HG03103 (cell line): ENCODE measurements around the gene RHCG.
"Not testable (repeated sequence)": the region's sequence is repeated elsewhere in the genome, so short reads cannot be mapped to it uniquely, and the experiment has no call there.

ENCODE experiments used
- ATAC-seq: cut with Tn5 transposase; IDR thresholded peaks from one replicate; pipeline ENCODE4 v1.9.1; 2021; ENCODE audit warnings: low read depth; ENCODE audit not compliant: unreplicated experiment

The RHCG gene

GRCh38 chr15:89479173-89479572, 17.2 kb downstream of the RHCG start:
- ATAC-seq: no peak

- ATAC-seq: no peak
Observed at GRCh38 chr15:89477411-89478242, 18.8 kb downstream of the RHCG start.

GRCh38 chr15:89475661-89476060, 20.7 kb downstream of the RHCG start:
- no peak for ATAC-seq

- no peak for ATAC-seq
Observed at GRCh38 chr15:89472785-89473256, 23.6 kb downstream of the RHCG start.

- no peak for ATAC-seq
Observed at GRCh38 chr15:89469426-89470096, 26.8 kb downstream of the RHCG start.

GRCh38 chr15:89468813-89469212, 27.6 kb downstream of the RHCG start:
- ATAC-seq: not testable (repeated sequence)

- no peak for ATAC-seq
Observed at GRCh38 chr15:89463113-89463512, 33.3 kb downstream of the RHCG start.

GRCh38 chr15:89462198-89462912, 34.0 kb downstream of the RHCG start:
- no peak for ATAC-seq

GRCh38 chr15:89461386-89461785, 35.0 kb downstream of the RHCG start:
- ATAC-seq: no peak

GRCh38 chr15:89460048-89460447, 36.3 kb downstream of the RHCG start:
- ATAC-seq: no peak

- no peak for ATAC-seq
Observed at GRCh38 chr15:89459271-89460038, 36.9 kb downstream of the RHCG start.

GRCh38 chr15:89458440-89458839, 37.9 kb downstream of the RHCG start:
- ATAC-seq: no peak

- no peak for ATAC-seq
Observed at GRCh38 chr15:89457086-89457485, 39.3 kb downstream of the RHCG start.

- no peak for ATAC-seq
Observed at GRCh38 chr15:89455535-89455934, 40.8 kb downstream of the RHCG start.

- no peak for ATAC-seq
Observed at GRCh38 chr15:89452330-89452836, 44.0 kb downstream of the RHCG start.

- no peak for ATAC-seq
Observed at GRCh38 chr15:89451846-89452245, 44.5 kb downstream of the RHCG start.

- ATAC-seq: no peak
Observed at GRCh38 chr15:89450076-89451006, 46.0 kb downstream of the RHCG start.

GRCh38 chr15:89448825-89449224, 47.6 kb downstream of the RHCG start:
- ATAC-seq: no peak

GRCh38 chr15:89447676-89448075, 48.7 kb downstream of the RHCG start:
- ATAC-seq: no peak
